Raji (cell line): ENCODE data around the gene ARHGAP6.

ENCODE experiments used
- POLR2A ChIP-seq: IDR thresholded peaks from 2 replicates; pipeline ENCODE4 v1.6.1; 2011; ENCODE audit warnings: low read depth, low read length, control low read depth; ENCODE audit not compliant: insufficient read depth

The ARHGAP6 gene

GRCh38 chrX:11525685-11526084 lies 140.0 kb downstream of the ARHGAP6 start:
- no peak for TF ChIP-seq POLR2A

- TF ChIP-seq POLR2A = no peak
Observed at GRCh38 chrX:11509786-11510185, 155.9 kb downstream of the ARHGAP6 start.

- TF ChIP-seq POLR2A = no peak
Observed at GRCh38 chrX:11504234-11504633, 161.5 kb downstream of the ARHGAP6 start.

- TF ChIP-seq POLR2A = no peak
Observed at GRCh38 chrX:11499076-11500044, 166.4 kb downstream of the ARHGAP6 start.

GRCh38 chrX:11484290-11484689 lies 181.4 kb downstream of the ARHGAP6 start:
- no peak for TF ChIP-seq POLR2A

GRCh38 chrX:11481035-11481434 lies 184.7 kb downstream of the ARHGAP6 start:
- TF ChIP-seq POLR2A = no peak

- TF ChIP-seq POLR2A = no peak
Observed at GRCh38 chrX:11480626-11481025, 185.1 kb downstream of the ARHGAP6 start.

- TF ChIP-seq POLR2A = no peak
Observed at GRCh38 chrX:11478911-11479310, 186.8 kb downstream of the ARHGAP6 start.

GRCh38 chrX:11478026-11478425 lies 187.7 kb downstream of the ARHGAP6 start:
- TF ChIP-seq POLR2A = no peak

GRCh38 chrX:11474576-11474975 lies 191.1 kb downstream of the ARHGAP6 start:
- TF ChIP-seq POLR2A = no peak

- TF ChIP-seq POLR2A = no peak
Observed at GRCh38 chrX:11474021-11474420, 191.7 kb downstream of the ARHGAP6 start.

GRCh38 chrX:11472879-11473278 lies 192.8 kb downstream of the ARHGAP6 start:
- TF ChIP-seq POLR2A = no peak

- no peak for TF ChIP-seq POLR2A
Observed at GRCh38 chrX:11472381-11472780, 193.3 kb downstream of the ARHGAP6 start.

GRCh38 chrX:11470250-11470974 lies 195.3 kb downstream of the ARHGAP6 start:
- no peak for TF ChIP-seq POLR2A

- TF ChIP-seq POLR2A = no peak
Observed at GRCh38 chrX:11465648-11466411, 199.9 kb downstream of the ARHGAP6 start.
